HL-60 (cell line): Measurements from ENCODE around the gene AKAP7.

Experiments used
- DNase-seq, 2 experiments: peaks; one replicate each; pipeline ENCODE4 v3.0.0-alpha.2; 2010 to 2020; ENCODE audit warnings: low read depth in 1 of 2, low spot score in 1 of 2
- H3K27ac ChIP-seq: fragments of 250-450 bp; sonication (Bioruptor Pico); replicated peaks from 2 replicates; pipeline ENCODE4 v1.5.1; 2020; ENCODE audit warnings: mild to moderate bottlenecking, moderate library complexity
- H3K27me3 ChIP-seq: fragments of 250-450 bp; sonication (Bioruptor Pico); 2 replicates; pipeline ENCODE4 v1.5.1; 2021; ENCODE audit warnings: mild to moderate bottlenecking, moderate library complexity; ENCODE audit not compliant: insufficient read depth, poor library complexity, severe bottlenecking
- H3K4me3 ChIP-seq: replicated peaks from 2 replicates; pipeline ENCODE4 v1.5.1; 2011; ENCODE audit warnings: mild to moderate bottlenecking, control low read depth, low read length; ENCODE audit not compliant: insufficient read depth
- GABPA ChIP-seq: IDR thresholded peaks from 2 replicates; pipeline ENCODE4 v1.6.1; 2012; ENCODE audit warnings: low read depth
- POLR2AphosphoS5 ChIP-seq: IDR thresholded peaks from 2 replicates; pipeline ENCODE4 v1.6.1; 2012; ENCODE audit warnings: low read depth
- REST ChIP-seq: IDR thresholded peaks from 2 replicates; pipeline ENCODE4 v1.6.1; 2012; ENCODE audit warnings: low read depth; ENCODE audit not compliant: insufficient replicate concordance
- SPI1 ChIP-seq: IDR thresholded peaks from 2 replicates; pipeline ENCODE4 v1.6.1; 2012; ENCODE audit warnings: low read depth, mild to moderate bottlenecking, borderline replicate concordance
- TF ChIP-seq, protein P1 (sequence below): IDR thresholded peaks from one replicate; pipeline ENCODE4 v1.5.1; 2011; ENCODE audit warnings: low read length, control low read depth, inconsistent platforms; ENCODE audit not compliant: insufficient read depth

Gene AKAP7

DNA sequence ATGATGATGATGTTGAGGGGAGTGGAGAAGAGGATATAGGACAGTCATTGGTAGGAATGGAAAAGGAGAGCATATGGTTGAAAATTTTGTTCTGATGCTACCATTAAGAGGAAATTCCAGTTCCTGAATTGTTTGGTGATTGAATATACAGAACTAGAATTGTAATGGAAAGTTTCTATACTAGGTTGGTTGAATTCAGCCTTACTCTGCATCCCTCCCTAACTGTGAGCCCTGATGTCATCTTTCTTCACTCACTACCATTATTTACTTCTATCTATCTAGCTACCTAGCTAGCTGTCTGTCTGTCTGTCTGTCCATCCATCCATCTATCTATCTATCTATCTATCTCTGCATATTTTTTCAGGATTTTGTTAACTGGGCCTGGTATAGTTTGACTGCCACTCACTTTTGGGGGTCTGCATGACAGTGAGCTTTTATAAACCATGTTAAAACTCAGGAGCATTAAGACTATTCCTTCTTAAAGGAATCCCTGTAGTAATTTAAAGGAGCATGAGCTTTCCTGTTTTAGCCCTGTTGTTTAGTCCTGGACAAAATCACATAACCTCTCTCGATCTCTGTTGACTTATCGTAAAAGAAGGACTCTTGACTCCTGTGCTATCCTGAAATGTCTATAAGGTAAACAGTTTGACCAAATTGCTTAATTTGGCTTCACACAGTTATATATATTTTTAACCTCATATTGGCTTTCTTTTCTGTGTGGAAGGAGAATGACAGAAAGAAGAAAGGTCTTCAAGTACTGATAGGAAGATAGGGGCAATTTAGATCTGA is 71.4 kb downstream of the AKAP7 start:
- H3K27ac ChIP-seq: no peak overlapping the region
- no peak for TF ChIP-seq POLR2AphosphoS5
- no peak for TF ChIP-seq REST
- TF ChIP-seq, protein P1, sequence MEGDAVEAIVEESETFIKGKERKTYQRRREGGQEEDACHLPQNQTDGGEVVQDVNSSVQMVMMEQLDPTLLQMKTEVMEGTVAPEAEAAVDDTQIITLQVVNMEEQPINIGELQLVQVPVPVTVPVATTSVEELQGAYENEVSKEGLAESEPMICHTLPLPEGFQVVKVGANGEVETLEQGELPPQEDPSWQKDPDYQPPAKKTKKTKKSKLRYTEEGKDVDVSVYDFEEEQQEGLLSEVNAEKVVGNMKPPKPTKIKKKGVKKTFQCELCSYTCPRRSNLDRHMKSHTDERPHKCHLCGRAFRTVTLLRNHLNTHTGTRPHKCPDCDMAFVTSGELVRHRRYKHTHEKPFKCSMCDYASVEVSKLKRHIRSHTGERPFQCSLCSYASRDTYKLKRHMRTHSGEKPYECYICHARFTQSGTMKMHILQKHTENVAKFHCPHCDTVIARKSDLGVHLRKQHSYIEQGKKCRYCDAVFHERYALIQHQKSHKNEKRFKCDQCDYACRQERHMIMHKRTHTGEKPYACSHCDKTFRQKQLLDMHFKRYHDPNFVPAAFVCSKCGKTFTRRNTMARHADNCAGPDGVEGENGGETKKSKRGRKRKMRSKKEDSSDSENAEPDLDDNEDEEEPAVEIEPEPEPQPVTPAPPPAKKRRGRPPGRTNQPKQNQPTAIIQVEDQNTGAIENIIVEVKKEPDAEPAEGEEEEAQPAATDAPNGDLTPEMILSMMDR: no peak
- no peak for TF ChIP-seq SPI1
- TF ChIP-seq GABPA: no peak

GRCh38 chr6:131208787-131209186 is 73.5 kb downstream of the AKAP7 start:
- H3K4me3 ChIP-seq: no peak overlapping the region
- DNase-seq: no peak
- no peaks in the 10 kb centered on the region for H3K27me3 ChIP-seq
- no peak overlapping the region for H3K27ac ChIP-seq
- TF ChIP-seq REST (no peak), GABPA (no peak), SPI1 (no peak), POLR2AphosphoS5 (no peak)
- TF ChIP-seq, protein P1: no peak

More for the DNA sequence above, 71.4 kb downstream of the AKAP7 start:
- Histone ChIP-seq H3K27me3 (no peaks in the 10 kb centered on the region), H3K4me3 (no peak overlapping the region)
- no peak for DNase-seq

- Histone ChIP-seq H3K4me3 (no peak overlapping the region), H3K27ac (no peak overlapping the region), H3K27me3 (no peaks in the 10 kb centered on the region)
- TF ChIP-seq, protein P1: no peak
- no peak for TF ChIP-seq GABPA
- TF ChIP-seq POLR2AphosphoS5: no peak
- no peak for TF ChIP-seq SPI1
- no peak for TF ChIP-seq REST
- no peak for DNase-seq
These were observed 75.2 kb downstream of the AKAP7 start for GRCh38 chr6:131210469-131210868.
